ENCODE results near the gene IQGAP2. TPM values are rescaled to one million over a fixed set of nuclear protein-coding genes. Genes with fewer than 3 reads are reported as not detected.
A peak's percentile ranks its signal among the peaks of the same experiment; 100 is the strongest.
"Not testable (repeated sequence)": the region's sequence is repeated elsewhere in the genome, so short reads cannot be mapped to it uniquely, and the experiment has no call there.

IQGAP2 gene
- total RNA-seq, 2 experiments from 2014 or later, result 62.7 to 72.1 TPM

DNA sequence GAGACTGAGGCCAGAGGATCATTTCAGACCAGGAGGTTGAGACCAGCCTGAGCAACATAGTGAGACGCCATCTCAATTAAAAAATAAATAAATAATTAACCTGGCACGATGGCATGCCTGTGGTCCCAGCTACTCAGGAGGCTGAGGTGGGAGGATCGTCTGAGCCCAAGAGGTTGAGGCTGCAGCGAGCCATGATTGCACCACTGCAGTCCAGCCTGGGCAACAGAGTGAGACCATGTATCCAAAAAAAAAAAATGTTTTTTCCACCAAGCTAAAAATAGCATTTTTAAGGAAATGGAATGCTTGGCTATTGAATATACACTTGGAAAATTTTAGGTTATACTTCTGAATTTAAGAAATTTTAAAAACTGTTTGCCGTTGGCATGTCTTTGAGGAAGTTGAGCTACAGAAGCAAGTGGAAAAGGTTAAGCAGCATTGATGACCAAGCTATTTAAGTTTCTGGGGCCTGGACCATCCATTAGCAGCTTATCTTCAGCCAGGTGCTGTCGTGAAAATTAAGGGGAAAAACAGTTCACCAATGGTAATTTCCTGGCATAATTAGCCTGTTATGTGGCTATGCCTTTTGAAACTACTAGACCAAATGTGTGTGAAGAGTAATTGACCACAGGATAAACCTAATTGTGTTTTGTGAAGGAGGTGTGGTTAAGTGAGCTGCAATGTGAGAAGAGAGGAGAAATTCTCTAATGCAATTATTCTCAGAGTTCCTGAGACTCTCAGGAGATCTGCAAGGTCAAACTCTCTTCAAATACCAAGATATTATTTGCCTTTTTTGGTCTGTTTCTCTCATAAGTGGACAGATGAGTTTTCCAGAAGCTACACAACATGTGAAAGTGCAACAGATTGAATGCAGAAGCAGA is 333.8 kb downstream of the IQGAP2 start:
- Mint-ChIP-seq H3K27ac (peak overlapping the region; percentile 71), H3K36me3 (ENCODE audit: low read depth) (peaks cover 11% of the 10 kb centered on the region), H3K4me3 (peak overlapping the region; percentile 34), H3K27me3 (ENCODE audit: low read depth) (peaks cover 3% of the 10 kb centered on the region), H3K9me3 (ENCODE audit: insufficient read depth) (no peaks in the 10 kb centered on the region), H3K4me1 (ENCODE audit: low read depth) (peaks cover 60% of the 10 kb centered on the region)
- ChIA-PET CTCF (interaction anchor here (0.6 to 8.1 kb wide), 7 partner anchors 11 to 493 kb away, joined by 3 to 78 read pairs (median 4); partner anchors contain the start of gene F2R), POLR2A (interaction anchor here (0.6 to 1.8 kb wide), 3 partner anchors 15 to 1987 kb away, joined by 3 to 5 read pairs (median 4); no protein-coding TSS in a partner anchor)
- ATAC-seq (no peak), DNase-seq (no peak)

DNA sequence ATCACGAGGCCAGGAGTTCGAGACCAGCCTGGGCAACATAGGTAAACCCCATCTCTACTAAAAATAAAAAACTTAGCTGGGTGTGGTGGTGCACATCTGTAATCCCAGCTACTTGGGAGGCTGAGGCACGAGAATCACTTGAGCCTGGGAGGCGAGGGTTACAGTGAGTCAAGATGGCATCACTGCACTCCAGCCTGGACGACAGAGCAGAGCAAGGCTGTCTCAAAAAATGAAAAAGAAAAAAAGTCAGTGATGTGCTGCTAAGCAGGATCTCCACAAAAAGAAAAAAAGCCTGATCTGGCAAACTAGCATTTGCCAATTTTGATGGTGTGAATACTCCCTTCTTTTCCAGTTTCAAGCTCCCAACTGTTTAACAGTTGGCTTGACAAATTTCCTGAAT is 334.8 kb downstream of the IQGAP2 start:
- Mint-ChIP-seq H3K27ac (peak overlapping the region; percentile 93), H3K36me3 (ENCODE audit: low read depth) (peaks cover 5% of the 10 kb centered on the region), H3K4me1 (ENCODE audit: low read depth) (peaks cover 53% of the 10 kb centered on the region), H3K4me3 (no peak overlapping the region), H3K27me3 (ENCODE audit: low read depth) (peaks cover 5% of the 10 kb centered on the region), H3K9me3 (ENCODE audit: insufficient read depth) (no peaks in the 10 kb centered on the region)
- ChIA-PET CTCF (interaction anchor here (0.9 to 8.1 kb wide), 7 partner anchors 10 to 37 kb away, joined by 3 to 78 read pairs (median 5); partner anchors contain the start of gene F2R), POLR2A (interaction anchor here (1.8 to 2.9 kb wide), 2 partner anchors 15 to 36 kb away, joined by 5 to 8 read pairs; no protein-coding TSS in a partner anchor)
- ATAC-seq (no peak), DNase-seq (no peak)

DNA sequence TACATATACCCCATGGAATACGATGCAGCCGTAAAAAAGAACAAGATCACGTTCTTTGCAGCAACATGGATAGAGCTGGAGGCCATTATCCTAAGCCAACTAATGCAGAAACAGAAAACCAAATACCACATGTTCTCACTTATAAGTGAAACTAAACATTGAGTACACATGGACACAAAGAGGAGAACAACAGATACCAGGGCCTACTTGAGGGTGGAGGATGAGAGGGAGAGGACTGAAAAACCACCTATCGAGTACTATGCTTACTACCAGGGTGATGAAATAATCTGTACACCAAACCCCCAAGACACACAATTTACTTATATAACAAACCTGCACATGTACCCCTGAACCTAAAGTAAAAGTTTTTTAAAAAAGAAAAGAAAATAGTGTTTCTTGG is 338.4 kb downstream of the IQGAP2 start:
- H3K4me1 Mint-ChIP-seq (ENCODE audit: low read depth), result peaks cover 40% of the 10 kb centered on the region
- H3K9me3 Mint-ChIP-seq (ENCODE audit: insufficient read depth); POLR2A ChIA-PET; H3K27ac Mint-ChIP-seq; H3K36me3 Mint-ChIP-seq (ENCODE audit: low read depth); H3K4me3 Mint-ChIP-seq; ATAC-seq; H3K27me3 Mint-ChIP-seq (ENCODE audit: low read depth); DNase-seq: not testable (repeated sequence)
- CTCF ChIA-PET, result interaction anchor here (0.8 to 8.1 kb wide), 3 partner anchors 14 to 33 kb away, joined by 4 to 78 read pairs (median 7); no protein-coding TSS in a partner anchor

DNA sequence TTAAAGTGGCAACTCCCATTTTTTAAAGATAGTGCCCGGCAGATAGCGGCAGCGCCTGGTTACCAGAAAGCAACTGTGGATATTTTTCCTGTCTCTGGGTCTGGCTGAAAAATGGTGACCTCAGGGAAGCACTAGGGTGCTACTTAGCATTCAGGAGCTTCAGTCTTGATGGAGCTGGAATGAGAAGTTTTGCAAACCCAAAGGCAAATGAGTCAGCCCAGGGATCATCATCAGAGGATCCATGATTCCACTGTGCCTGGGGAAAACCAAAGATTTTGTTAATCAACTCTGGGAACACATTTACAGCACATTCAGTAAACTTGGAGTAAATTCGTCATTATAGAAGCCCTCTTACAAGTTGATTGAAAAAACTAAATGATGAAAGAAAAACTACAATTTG is 339.5 kb downstream of the IQGAP2 start:
- Mint-ChIP-seq H3K36me3 (ENCODE audit: low read depth) (no peaks in the 10 kb centered on the region), H3K4me3 (no peak overlapping the region), H3K4me1 (ENCODE audit: low read depth) (peaks cover 33% of the 10 kb centered on the region), H3K27ac (no peak overlapping the region), H3K27me3 (ENCODE audit: low read depth) (peaks cover 6% of the 10 kb centered on the region), H3K9me3 (ENCODE audit: insufficient read depth) (no peaks in the 10 kb centered on the region)
- CTCF ChIA-PET, result interaction anchor here (2.5 to 8.1 kb wide), 2 partner anchors 25 to 32 kb away, joined by 7 to 78 read pairs; no protein-coding TSS in a partner anchor
- ATAC-seq, result no peak
- DNase-seq, result peak; percentile 12
- POLR2A ChIA-PET, result no interaction called here

DNA sequence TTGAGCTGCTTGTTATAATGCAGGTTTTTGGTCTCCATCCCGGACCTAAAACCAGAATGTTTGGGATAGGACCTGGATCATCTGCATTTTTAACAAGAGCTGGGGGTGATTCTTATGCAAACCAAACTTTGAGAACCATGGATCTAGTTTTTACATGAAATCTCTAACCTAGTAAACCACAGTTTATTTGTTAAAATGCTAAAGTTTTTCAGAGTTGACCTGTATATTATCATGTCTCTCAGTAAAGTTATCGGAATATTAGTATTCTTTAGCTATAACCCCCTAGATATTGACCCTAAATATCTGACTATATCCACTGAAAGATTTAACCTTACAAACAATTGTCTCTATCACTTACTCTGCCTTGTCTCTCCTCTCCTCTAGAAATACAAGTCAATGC is 341.5 kb downstream of the IQGAP2 start:
- Mint-ChIP-seq H3K27me3 (ENCODE audit: low read depth) (peaks cover 6% of the 10 kb centered on the region), H3K27ac (no peak overlapping the region), H3K36me3 (ENCODE audit: low read depth) (no peaks in the 10 kb centered on the region), H3K4me1 (ENCODE audit: low read depth) (peaks cover 12% of the 10 kb centered on the region), H3K9me3 (ENCODE audit: insufficient read depth) (no peaks in the 10 kb centered on the region), H3K4me3 (no peak overlapping the region)
- DNase-seq, result no peak
- POLR2A ChIA-PET, result no interaction called here
- CTCF ChIA-PET, result interaction anchor here (2.1 kb wide), 1 partner anchor 30 kb away, joined by 9 read pairs; no protein-coding TSS in a partner anchor
- no peak for ATAC-seq

DNA sequence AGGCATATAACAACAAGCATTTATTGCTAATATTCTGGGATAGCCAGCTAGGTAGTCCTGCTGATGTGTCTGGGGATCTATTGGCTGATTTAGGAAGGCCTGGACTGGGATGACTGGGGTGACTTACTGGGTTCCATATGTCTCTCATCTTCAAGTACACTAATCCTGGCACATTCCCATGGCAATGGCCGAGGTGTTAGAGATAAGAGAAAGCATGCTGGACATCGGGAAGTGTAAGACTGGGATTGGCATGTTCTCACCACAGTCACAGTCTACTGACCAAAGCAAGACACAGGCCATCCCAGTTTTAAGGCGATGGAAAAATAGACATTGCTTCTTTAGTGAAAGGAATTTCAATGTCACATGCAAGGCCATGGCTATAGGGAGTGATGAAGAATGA is 342.6 kb downstream of the IQGAP2 start:
- Mint-ChIP-seq H3K9me3 (ENCODE audit: insufficient read depth) (no peaks in the 10 kb centered on the region), H3K27me3 (ENCODE audit: low read depth) (peaks cover 12% of the 10 kb centered on the region), H3K36me3 (ENCODE audit: low read depth) (no peaks in the 10 kb centered on the region), H3K4me3 (no peak overlapping the region), H3K27ac (no peak overlapping the region), H3K4me1 (ENCODE audit: low read depth) (peaks cover 8% of the 10 kb centered on the region)
- no peak for ATAC-seq
- ChIA-PET CTCF (interaction anchor here (2.1 kb wide), 1 partner anchor 29 kb away, joined by 9 read pairs; no protein-coding TSS in a partner anchor), POLR2A (no interaction called here)
- DNase-seq, result peak; percentile 8

DNA sequence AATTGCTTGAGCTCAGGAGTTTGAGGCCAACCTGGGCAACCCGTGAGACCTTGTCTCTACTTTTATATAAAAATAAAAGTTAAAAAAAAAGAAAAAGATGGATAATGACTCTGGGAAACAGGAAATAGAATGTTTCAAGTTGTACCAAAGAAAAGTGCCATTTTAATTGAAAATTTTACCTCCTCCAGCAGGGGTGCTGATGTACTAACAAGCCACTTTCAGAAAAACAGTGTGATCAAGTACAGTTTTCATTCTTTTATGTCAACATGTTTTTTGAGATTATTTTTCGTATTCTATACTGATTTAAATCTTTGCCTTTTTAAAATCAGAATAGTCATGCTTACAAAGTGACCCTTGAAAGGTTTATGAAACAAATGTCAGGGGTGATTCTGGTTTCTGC is 343.6 kb downstream of the IQGAP2 start:
- H3K4me3 Mint-ChIP-seq, result no peak overlapping the region
- H3K9me3 Mint-ChIP-seq (ENCODE audit: insufficient read depth), result no peaks in the 10 kb centered on the region
- no peak for DNase-seq
- peaks cover 9% of the 10 kb centered on the region for H3K27me3 Mint-ChIP-seq (ENCODE audit: low read depth)
- POLR2A ChIA-PET, result no interaction called here
- H3K36me3 Mint-ChIP-seq (ENCODE audit: low read depth), result no peaks in the 10 kb centered on the region
- no peak overlapping the region for H3K27ac Mint-ChIP-seq
- no peak for ATAC-seq
- CTCF ChIA-PET, result interaction anchor here (1.6 to 2.5 kb wide), 2 partner anchors 8 to 28 kb away, joined by 4 to 17 read pairs; no protein-coding TSS in a partner anchor
- H3K4me1 Mint-ChIP-seq (ENCODE audit: low read depth), result no peaks in the 10 kb centered on the region

DNA sequence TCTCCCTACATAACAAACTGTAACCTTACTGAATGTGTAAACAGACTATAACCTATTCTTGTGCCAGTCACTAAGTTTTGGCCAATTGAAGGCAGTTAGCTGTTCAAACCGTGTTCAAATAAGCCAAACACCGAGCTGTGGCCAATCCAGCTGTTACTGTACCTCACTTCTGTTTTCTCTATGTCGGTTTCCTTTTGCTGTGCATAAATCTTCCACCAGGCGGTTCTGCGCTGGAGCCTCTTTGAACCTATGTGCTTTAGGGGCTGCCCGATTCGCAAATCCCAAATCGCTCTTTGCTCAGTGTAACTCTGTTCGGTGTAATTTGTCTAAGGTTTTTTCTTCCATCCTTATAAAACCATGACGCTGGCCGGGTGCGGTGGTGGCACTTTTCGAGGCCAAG is 344.6 kb downstream of the IQGAP2 start:
- Mint-ChIP-seq H3K4me1 (ENCODE audit: low read depth) (no peaks in the 10 kb centered on the region), H3K9me3 (ENCODE audit: insufficient read depth) (no peaks in the 10 kb centered on the region), H3K27ac (no peak overlapping the region), H3K4me3 (no peak overlapping the region), H3K36me3 (ENCODE audit: low read depth) (no peaks in the 10 kb centered on the region), H3K27me3 (ENCODE audit: low read depth) (peaks cover 14% of the 10 kb centered on the region)
- DNase-seq, result peak; percentile 19
- CTCF ChIA-PET, result interaction anchor here (0.9 to 2.5 kb wide), 4 partner anchors 9 to 27 kb away, joined by 3 to 17 read pairs (median 4); no protein-coding TSS in a partner anchor
- ATAC-seq, result no peak
- POLR2A ChIA-PET, result no interaction called here

DNA sequence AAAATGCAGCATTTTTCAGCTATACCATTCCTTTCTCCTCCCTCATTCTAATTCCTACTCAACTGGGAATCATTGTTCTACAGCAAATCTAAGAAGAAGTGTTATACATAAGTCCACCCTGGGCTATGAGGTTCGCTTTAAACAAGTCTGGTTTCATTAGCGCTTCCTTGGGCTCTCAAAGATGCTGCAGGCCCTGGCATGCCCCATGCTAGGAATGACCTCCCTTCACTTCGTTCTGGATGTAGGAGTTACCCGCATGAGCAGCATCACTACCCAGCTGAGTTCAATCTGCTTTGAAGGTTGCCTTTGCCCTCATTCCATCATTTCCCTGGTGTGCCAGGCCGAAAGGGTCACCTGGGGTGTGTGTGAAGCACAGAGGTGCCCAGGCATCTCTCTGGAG is 348.2 kb downstream of the IQGAP2 start:
- POLR2A ChIA-PET, result no interaction called here
- Mint-ChIP-seq H3K27me3 (ENCODE audit: low read depth) (peaks cover 14% of the 10 kb centered on the region), H3K9me3 (ENCODE audit: insufficient read depth) (no peaks in the 10 kb centered on the region), H3K27ac (no peak overlapping the region), H3K4me3 (no peak overlapping the region), H3K4me1 (ENCODE audit: low read depth) (no peaks in the 10 kb centered on the region), H3K36me3 (ENCODE audit: low read depth) (no peaks in the 10 kb centered on the region)
- DNase-seq (peak; percentile 10), ATAC-seq (no peak)
- CTCF ChIA-PET, result no interaction called here

DNA sequence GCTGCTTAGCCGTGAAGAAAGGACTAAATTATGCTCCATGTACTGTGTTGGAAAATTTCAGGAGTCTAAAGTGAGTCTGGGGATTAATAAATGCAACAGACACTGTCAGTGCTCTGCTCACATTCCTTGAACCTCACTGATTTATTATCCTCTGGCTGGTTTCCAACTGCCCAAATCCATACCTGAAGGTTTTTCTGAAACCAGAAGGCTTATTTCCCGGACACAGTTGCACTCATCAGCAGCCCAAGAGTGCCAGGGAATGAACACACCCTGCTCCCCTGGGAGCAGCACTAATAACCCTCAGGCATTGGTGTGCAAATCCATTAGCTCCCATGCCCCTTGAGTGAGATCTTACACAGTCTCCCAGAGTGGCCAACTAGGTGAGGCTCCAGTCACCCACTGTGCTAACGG is 351.6 kb downstream of the IQGAP2 start:
- no peak overlapping the region for H3K27ac Mint-ChIP-seq
- H3K4me3 Mint-ChIP-seq, result no peak overlapping the region
- ATAC-seq (no peak), DNase-seq (no peak)
- CTCF ChIA-PET, result interaction anchor here (1.3 to 1.8 kb wide), 2 partner anchors 20 kb away, joined by 4 to 5 read pairs; no protein-coding TSS in a partner anchor
- H3K9me3 Mint-ChIP-seq (ENCODE audit: insufficient read depth), result no peaks in the 10 kb centered on the region
- no peaks in the 10 kb centered on the region for H3K4me1 Mint-ChIP-seq (ENCODE audit: low read depth)
- peaks cover 16% of the 10 kb centered on the region for H3K27me3 Mint-ChIP-seq (ENCODE audit: low read depth)
- H3K36me3 Mint-ChIP-seq (ENCODE audit: low read depth), result no peaks in the 10 kb centered on the region
- POLR2A ChIA-PET, result no interaction called here

DNA sequence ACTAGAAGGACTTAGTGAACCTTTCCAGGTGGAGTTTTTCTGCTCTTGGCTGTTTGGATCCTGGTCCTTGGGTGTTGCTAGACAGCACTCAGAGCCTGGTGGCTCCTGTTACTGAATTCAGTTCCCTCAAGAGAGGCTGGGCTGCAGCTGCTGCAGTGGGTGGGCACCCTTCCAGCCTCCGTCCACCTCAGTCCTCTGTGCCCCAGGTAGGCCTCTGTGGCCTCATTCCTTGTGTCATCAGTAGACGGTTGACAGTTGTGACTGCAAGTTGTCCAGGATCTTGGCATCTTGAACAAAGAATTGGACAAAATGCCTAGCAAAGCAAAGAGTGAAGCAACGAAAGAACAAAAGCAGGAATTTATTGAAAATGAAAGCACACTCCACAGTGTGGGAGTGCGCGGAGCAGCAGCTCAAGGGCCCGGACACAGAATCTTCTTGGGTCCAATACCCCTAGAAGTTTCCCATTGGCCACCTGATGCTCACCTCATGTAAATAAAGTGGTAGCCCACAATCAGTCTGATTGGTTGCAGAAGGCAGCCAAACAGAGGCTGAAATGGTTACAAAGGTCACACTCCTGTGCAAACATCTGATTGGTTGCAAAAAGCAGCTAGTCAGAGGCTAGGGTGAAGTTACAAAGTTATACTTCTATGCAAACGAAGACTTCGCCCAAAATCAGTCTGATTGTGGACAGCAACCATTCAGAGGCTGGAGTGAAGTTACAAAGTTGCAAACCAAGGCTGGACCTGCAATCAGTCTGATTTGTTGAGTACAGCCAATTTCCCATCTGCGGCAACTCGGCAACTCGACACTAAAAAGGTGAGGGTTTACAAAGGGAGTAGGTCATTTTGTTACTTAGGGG is 352.9 kb downstream of the IQGAP2 start:
- DNase-seq (peak; percentile 18), ATAC-seq (no peak)
- ChIA-PET CTCF (interaction anchor here (0.6 to 1.4 kb wide), 3 partner anchors 18 to 268 kb away, joined by 3 to 9 read pairs (median 4); no protein-coding TSS in a partner anchor), POLR2A (no interaction called here)
- no peaks in the 10 kb centered on the region for H3K4me1 Mint-ChIP-seq (ENCODE audit: low read depth)
- peaks cover 10% of the 10 kb centered on the region for H3K27me3 Mint-ChIP-seq (ENCODE audit: low read depth)
- no peaks in the 10 kb centered on the region for H3K36me3 Mint-ChIP-seq (ENCODE audit: low read depth)
- H3K27ac Mint-ChIP-seq, result no peak overlapping the region
- no peak overlapping the region for H3K4me3 Mint-ChIP-seq
- H3K9me3 Mint-ChIP-seq (ENCODE audit: insufficient read depth), result no peaks in the 10 kb centered on the region

All from activated CD8-positive, alpha-beta T cell treated with anti-CD3 and anti-CD28 coated beads, Interleukin-2, amount 10 ng/mL, durations not matched to agents 7 days and 5 days (primary cell).